SHP77 treated with DMSO at 0.1 percent for 48 hours (cell line): Measurements from ENCODE around the gene YWHAH.

Experiments used
- DNase-seq: peaks from one replicate; lab custom pipeline; 2025; lab: John Stamatoyannopoulos, UW

Gene YWHAH

DNA sequence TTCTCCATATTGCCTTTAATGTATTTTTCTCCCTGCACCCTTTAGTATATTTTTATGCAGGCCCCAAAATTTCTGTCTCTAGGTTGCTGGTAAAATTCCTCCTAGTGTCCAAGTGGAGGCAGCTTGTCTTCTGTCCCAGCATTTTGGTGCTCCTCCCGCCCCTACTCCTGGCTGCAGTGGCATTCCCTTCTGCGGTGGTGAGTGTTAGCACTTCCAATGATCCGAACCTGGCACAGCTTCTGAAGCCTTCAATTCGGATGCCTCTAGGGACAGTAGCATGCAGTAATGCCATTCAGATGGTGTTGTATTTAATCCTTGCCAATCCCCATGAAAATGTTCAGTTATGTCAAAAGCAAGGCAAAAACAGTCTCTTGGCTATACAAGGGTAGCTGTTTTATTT, 5.9 kb downstream of the YWHAH start:
- DNase-seq, result no peak

GRCh38 chr22:31951194-31952093, 7.1 kb downstream of the YWHAH start:
- no peak for DNase-seq

- DNase-seq, result no peak
Observed at GRCh38 chr22:31952094-31952401, 7.7 kb downstream of the YWHAH start.

GRCh38 chr22:31952472-31952871, 8.1 kb downstream of the YWHAH start:
- DNase-seq, result no peak

DNA sequence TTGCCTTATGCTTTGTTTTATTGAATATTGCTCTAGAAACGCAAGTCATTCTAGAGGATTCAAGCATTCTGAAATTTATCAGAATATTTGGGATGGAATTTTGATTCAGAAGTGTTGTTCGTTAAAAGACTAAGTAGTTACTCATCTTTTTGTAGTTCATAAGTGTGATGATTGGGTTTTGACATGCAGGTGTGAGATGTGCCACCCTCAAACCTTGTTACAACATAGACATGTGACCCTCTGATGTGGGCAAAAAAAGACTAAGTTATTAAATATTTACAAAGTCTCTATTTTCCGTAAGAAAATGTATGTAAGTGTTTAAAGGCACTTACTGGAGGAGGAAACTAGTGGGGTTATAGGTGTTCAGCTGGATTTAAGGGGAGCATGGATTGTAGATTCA, 8.9 kb downstream of the YWHAH start:
- no peak for DNase-seq

- no peak for DNase-seq
Observed at GRCh38 chr22:31954535-31955523, 10.5 kb downstream of the YWHAH start.

DNA sequence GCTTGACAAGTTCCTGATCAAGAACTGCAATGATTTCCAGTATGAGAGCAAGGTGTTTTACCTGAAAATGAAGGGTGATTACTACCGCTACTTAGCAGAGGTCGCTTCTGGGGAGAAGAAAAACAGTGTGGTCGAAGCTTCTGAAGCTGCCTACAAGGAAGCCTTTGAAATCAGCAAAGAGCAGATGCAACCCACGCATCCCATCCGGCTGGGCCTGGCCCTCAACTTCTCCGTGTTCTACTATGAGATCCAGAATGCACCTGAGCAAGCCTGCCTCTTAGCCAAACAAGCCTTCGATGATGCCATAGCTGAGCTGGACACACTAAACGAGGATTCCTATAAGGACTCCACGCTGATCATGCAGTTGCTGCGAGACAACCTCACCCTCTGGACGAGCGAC, 12.0 kb downstream of the YWHAH start:
- DNase-seq, result no peak

- no peak for DNase-seq
Observed at GRCh38 chr22:31957970-31958594, 13.7 kb downstream of the YWHAH start.

- DNase-seq, result no peak
Observed at GRCh38 chr22:31958625-31959239, 14.4 kb downstream of the YWHAH start.

GRCh38 chr22:31960767-31961166, 16.4 kb downstream of the YWHAH start:
- no peak for DNase-seq

DNA sequence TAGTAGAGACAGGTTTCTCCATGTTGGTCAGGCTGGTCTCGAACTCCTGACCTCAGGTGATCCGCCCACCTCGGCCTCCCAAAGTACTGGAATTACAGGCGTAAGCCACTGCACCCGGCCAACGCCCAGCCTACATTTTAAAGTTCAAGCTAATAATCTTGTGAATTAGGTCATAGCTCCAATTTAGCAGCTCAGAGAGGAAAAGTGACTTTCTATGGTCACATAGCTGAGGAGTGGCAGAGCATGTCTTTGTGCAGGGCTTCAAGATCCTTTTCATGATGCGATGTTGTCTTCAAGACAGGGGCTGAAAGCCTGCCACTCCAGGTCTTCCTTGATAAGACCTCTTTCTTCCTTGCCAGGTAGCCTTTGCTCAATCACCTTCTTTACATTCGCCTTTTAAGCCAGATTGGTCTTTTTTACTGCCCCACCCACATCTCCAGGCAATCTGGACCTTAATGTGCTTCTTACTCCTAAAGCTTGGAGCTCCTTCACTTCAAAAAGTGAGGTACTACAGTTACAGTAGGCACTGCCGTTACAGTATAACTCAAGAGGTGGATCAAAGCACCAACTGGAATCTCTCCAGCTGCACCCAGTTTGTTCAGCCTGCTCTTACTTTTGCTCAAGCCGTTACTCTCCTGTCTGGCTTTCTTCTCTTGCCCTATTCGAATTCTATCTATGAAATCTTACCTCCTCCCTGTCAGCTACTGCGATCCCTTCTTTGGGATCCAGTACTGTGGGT, 18.2 kb downstream of the YWHAH start:
- no peak for DNase-seq

- DNase-seq, result no peak
Observed at GRCh38 chr22:31968022-31968421, 23.7 kb downstream of the YWHAH start.

- DNase-seq, result peak; percentile 59
Observed at GRCh38 chr22:31969789-31970489, 25.6 kb downstream of the YWHAH start.

- DNase-seq, result peak; percentile 37
Observed at GRCh38 chr22:31970490-31971444, 26.4 kb downstream of the YWHAH start.

- no peak for DNase-seq
Observed at GRCh38 chr22:31972180-31972579, 27.8 kb downstream of the YWHAH start.

DNA sequence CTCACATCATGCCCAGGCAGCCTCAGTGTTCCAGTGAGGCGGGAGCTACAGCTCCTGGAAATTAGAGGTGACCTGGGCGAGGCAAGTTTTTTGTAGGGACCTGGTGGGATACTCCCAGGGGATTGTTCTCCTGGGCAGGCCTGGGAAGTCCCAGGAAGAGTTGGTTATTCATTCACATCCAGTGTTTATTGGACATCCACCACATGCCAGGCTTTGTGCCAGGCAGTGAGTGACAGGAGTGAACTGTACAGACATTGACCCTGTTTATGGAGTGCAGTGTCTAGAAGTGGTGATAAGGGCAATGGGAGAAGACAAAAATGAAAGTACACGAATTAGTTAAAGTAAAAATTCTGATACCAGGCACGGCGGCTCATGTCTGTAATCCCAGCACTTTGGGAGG, 29.4 kb downstream of the YWHAH start:
- DNase-seq, result no peak

GRCh38 chr22:31977141-31977841, 33.0 kb downstream of the YWHAH start:
- DNase-seq, result peak; percentile 48

GRCh38 chr22:31977939-31978338, 33.6 kb downstream of the YWHAH start:
- no peak for DNase-seq

DNA sequence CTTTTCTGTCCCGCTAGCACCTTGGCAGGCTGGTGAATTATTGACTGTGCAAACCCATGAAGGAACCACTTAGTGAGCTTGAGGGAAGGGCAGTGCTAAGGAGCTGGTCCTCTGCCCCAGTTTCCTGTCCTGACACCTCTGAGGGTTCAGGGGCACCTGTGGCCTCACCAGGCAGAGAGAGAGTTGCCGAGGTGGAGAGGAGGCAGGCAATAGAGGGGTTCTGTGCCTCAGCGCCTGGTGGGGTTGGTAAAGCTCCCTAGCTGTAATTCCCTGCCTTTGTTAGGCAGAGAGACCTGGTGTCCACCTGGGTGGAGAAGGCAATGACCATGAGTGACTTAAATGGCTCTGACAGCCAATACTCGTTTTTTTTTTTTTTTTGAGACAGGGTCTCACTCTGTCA, 36.3 kb downstream of the YWHAH start:
- DNase-seq, result no peak
